Measurements from ENCODE around the gene PARP12.

DNA sequence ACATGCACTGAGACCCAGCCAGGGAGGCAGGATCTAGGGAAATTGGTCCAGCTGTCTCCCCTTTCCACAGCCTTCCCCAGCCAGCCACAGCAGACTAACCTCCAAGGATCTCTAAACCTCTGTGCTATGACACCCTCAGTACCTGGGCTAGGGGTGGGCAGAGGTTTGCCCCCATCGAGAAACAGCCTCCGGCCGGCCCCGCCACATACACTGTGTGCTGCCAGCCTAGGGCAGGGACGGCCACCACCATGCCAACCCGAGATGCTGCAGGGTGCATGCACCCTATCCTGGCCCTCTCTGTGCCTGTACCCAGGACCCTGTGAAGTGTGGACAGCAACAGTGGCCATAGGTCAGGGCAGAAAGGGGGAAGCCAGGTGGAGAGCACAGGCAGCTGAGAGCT lies 58.1 kb downstream of the PARP12 start:
- TF ChIP-seq, protein P1, sequence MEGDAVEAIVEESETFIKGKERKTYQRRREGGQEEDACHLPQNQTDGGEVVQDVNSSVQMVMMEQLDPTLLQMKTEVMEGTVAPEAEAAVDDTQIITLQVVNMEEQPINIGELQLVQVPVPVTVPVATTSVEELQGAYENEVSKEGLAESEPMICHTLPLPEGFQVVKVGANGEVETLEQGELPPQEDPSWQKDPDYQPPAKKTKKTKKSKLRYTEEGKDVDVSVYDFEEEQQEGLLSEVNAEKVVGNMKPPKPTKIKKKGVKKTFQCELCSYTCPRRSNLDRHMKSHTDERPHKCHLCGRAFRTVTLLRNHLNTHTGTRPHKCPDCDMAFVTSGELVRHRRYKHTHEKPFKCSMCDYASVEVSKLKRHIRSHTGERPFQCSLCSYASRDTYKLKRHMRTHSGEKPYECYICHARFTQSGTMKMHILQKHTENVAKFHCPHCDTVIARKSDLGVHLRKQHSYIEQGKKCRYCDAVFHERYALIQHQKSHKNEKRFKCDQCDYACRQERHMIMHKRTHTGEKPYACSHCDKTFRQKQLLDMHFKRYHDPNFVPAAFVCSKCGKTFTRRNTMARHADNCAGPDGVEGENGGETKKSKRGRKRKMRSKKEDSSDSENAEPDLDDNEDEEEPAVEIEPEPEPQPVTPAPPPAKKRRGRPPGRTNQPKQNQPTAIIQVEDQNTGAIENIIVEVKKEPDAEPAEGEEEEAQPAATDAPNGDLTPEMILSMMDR (IDR thresholded peaks at IDR 0.05): no peak
- no peak for TF ChIP-seq POLR2A (IDR thresholded peaks at IDR 0.05)
